Measurements from ENCODE around the gene AMOT.

AMOT gene

GRCh38 chrX:112851161-112851779 lies 10.6 kb upstream of the AMOT start:
- TF ChIP-seq TAF1 (IDR thresholded peaks at IDR 0.05; ENCODE audit: low read depth): no peak
- TF ChIP-seq MAX (IDR thresholded peaks at IDR 0.05): no peak
- no peak for TF ChIP-seq TCF12 (IDR thresholded peaks at IDR 0.05; ENCODE audit: low read depth)
- TF ChIP-seq EP300 (IDR thresholded peaks at IDR 0.05; ENCODE audit: borderline replicate concordance): no peak
- TF ChIP-seq EGR1 (IDR thresholded peaks at IDR 0.05): no peak
- TF ChIP-seq NFIC (IDR thresholded peaks at IDR 0.05): no peak
- TF ChIP-seq, protein P1, sequence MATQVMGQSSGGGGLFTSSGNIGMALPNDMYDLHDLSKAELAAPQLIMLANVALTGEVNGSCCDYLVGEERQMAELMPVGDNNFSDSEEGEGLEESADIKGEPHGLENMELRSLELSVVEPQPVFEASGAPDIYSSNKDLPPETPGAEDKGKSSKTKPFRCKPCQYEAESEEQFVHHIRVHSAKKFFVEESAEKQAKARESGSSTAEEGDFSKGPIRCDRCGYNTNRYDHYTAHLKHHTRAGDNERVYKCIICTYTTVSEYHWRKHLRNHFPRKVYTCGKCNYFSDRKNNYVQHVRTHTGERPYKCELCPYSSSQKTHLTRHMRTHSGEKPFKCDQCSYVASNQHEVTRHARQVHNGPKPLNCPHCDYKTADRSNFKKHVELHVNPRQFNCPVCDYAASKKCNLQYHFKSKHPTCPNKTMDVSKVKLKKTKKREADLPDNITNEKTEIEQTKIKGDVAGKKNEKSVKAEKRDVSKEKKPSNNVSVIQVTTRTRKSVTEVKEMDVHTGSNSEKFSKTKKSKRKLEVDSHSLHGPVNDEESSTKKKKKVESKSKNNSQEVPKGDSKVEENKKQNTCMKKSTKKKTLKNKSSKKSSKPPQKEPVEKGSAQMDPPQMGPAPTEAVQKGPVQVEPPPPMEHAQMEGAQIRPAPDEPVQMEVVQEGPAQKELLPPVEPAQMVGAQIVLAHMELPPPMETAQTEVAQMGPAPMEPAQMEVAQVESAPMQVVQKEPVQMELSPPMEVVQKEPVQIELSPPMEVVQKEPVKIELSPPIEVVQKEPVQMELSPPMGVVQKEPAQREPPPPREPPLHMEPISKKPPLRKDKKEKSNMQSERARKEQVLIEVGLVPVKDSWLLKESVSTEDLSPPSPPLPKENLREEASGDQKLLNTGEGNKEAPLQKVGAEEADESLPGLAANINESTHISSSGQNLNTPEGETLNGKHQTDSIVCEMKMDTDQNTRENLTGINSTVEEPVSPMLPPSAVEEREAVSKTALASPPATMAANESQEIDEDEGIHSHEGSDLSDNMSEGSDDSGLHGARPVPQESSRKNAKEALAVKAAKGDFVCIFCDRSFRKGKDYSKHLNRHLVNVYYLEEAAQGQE (IDR thresholded peaks at IDR 0.05; ENCODE audit: low read depth): no peak
- TF ChIP-seq YY1 (IDR thresholded peaks at IDR 0.05; ENCODE audit: low read depth): no peak
- no peak for TF ChIP-seq RAD21 (IDR thresholded peaks at IDR 0.05; ENCODE audit: low read depth)
- TF ChIP-seq CEBPB (IDR thresholded peaks at IDR 0.05): no peak
- no peak for TF ChIP-seq TEAD4 (IDR thresholded peaks at IDR 0.05)
- TF ChIP-seq CREB1 (IDR thresholded peaks at IDR 0.05; ENCODE audit: low read depth): no peak
- TF ChIP-seq, protein P2, sequence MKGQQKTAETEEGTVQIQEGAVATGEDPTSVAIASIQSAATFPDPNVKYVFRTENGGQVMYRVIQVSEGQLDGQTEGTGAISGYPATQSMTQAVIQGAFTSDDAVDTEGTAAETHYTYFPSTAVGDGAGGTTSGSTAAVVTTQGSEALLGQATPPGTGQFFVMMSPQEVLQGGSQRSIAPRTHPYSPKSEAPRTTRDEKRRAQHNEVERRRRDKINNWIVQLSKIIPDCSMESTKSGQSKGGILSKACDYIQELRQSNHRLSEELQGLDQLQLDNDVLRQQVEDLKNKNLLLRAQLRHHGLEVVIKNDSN (IDR thresholded peaks at IDR 0.05): no peak
- no peak for TF ChIP-seq ZBTB7A (IDR thresholded peaks at IDR 0.05; ENCODE audit: low read depth)
- no peak for TF ChIP-seq FOXM1 (IDR thresholded peaks at IDR 0.05; ENCODE audit: borderline replicate concordance, low read depth)

DNA sequence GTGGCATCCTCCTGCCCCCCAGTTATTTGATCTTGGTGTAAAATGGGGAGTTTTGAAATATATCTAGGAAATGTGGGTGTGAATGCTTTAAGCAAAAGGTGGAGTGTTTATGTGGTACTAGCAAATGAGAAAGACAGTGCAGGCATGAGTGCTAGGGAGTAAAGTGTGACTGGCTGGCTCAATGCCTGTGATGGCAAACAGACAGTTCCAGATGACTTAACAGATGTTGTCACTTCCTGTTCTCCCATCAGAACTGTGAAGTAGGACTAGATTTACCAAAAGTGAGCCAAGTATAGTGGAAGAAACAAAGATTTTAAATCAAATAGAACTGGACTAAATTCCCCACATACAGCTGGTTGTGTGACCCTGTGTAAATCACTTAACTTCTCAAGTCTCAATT lies 8.4 kb upstream of the AMOT start:
- TF ChIP-seq RAD21 (IDR thresholded peaks at IDR 0.05; ENCODE audit: low read depth) (no peak), NFIC (IDR thresholded peaks at IDR 0.05) (no peak), YY1 (IDR thresholded peaks at IDR 0.05; ENCODE audit: low read depth) (no peak), EGR1 (IDR thresholded peaks at IDR 0.05) (no peak), TEAD4 (IDR thresholded peaks at IDR 0.05) (no peak), CREB1 (IDR thresholded peaks at IDR 0.05; ENCODE audit: low read depth) (no peak), CEBPB (IDR thresholded peaks at IDR 0.05) (no peak), ZBTB7A (IDR thresholded peaks at IDR 0.05; ENCODE audit: low read depth) (no peak), TCF12 (IDR thresholded peaks at IDR 0.05; ENCODE audit: low read depth) (no peak), FOXM1 (IDR thresholded peaks at IDR 0.05; ENCODE audit: borderline replicate concordance, low read depth) (no peak), TAF1 (IDR thresholded peaks at IDR 0.05; ENCODE audit: low read depth) (no peak), EP300 (IDR thresholded peaks at IDR 0.05; ENCODE audit: borderline replicate concordance) (no peak), MAX (IDR thresholded peaks at IDR 0.05) (no peak)
- TF ChIP-seq, protein P2 (IDR thresholded peaks at IDR 0.05): no peak
- TF ChIP-seq, protein P1 (IDR thresholded peaks at IDR 0.05; ENCODE audit: low read depth): no peak

DNA sequence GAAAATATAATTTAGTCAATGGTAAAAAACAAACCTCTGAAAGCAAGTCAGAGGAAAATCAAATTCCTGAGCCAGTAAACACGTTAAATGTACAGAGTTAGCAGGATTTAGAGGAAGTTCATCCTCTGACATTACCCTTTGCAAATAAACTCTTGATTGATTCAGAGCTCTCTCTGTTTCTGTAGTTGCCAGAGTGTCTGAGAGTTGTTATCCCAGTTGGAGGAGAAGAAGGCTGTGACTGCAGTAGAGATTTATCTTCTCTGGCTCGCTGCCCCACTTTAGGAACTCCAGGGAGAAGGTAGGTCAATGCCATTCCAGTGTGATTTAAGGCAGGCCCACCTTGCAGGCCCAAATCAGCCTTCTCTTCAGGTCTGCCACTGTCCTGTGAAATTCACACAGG lies 6.2 kb upstream of the AMOT start:
- TF ChIP-seq RAD21 (IDR thresholded peaks at IDR 0.05; ENCODE audit: low read depth): no peak
- no peak for TF ChIP-seq CEBPB (IDR thresholded peaks at IDR 0.05)
- TF ChIP-seq, protein P2 (IDR thresholded peaks at IDR 0.05): no peak
- no peak for TF ChIP-seq ZBTB7A (IDR thresholded peaks at IDR 0.05; ENCODE audit: low read depth)
- TF ChIP-seq YY1 (IDR thresholded peaks at IDR 0.05; ENCODE audit: low read depth): no peak
- TF ChIP-seq TAF1 (IDR thresholded peaks at IDR 0.05; ENCODE audit: low read depth): no peak
- TF ChIP-seq TEAD4 (IDR thresholded peaks at IDR 0.05): no peak

- TF ChIP-seq CEBPB (IDR thresholded peaks at IDR 0.05): no peak
- no peak for TF ChIP-seq CREB1 (IDR thresholded peaks at IDR 0.05; ENCODE audit: low read depth)
- TF ChIP-seq RAD21 (IDR thresholded peaks at IDR 0.05; ENCODE audit: low read depth): no peak
- TF ChIP-seq TEAD4 (IDR thresholded peaks at IDR 0.05): no peak
- no peak for TF ChIP-seq TAF1 (IDR thresholded peaks at IDR 0.05; ENCODE audit: low read depth)
- TF ChIP-seq NFIC (IDR thresholded peaks at IDR 0.05): no peak
- TF ChIP-seq EGR1 (IDR thresholded peaks at IDR 0.05): no peak
Observed at GRCh38 chrX:112846187-112846586, 5.6 kb upstream of the AMOT start.

- no peak for TF ChIP-seq MAX (IDR thresholded peaks at IDR 0.05)
- TF ChIP-seq TEAD4 (IDR thresholded peaks at IDR 0.05): no peak
- TF ChIP-seq, protein P1 (IDR thresholded peaks at IDR 0.05; ENCODE audit: low read depth): no peak
- no peak for TF ChIP-seq EP300 (IDR thresholded peaks at IDR 0.05; ENCODE audit: borderline replicate concordance)
- TF ChIP-seq NFIC (IDR thresholded peaks at IDR 0.05): no peak
- TF ChIP-seq CREB1 (IDR thresholded peaks at IDR 0.05; ENCODE audit: low read depth): no peak
- TF ChIP-seq TCF12 (IDR thresholded peaks at IDR 0.05; ENCODE audit: low read depth): no peak
- no peak for TF ChIP-seq EGR1 (IDR thresholded peaks at IDR 0.05)
- no peak for TF ChIP-seq RAD21 (IDR thresholded peaks at IDR 0.05; ENCODE audit: low read depth)
- no peak for TF ChIP-seq FOXM1 (IDR thresholded peaks at IDR 0.05; ENCODE audit: borderline replicate concordance, low read depth)
- TF ChIP-seq, protein P2 (IDR thresholded peaks at IDR 0.05): no peak
- no peak for TF ChIP-seq CEBPB (IDR thresholded peaks at IDR 0.05)
- no peak for TF ChIP-seq YY1 (IDR thresholded peaks at IDR 0.05; ENCODE audit: low read depth)
- no peak for TF ChIP-seq TAF1 (IDR thresholded peaks at IDR 0.05; ENCODE audit: low read depth)
- no peak for TF ChIP-seq ZBTB7A (IDR thresholded peaks at IDR 0.05; ENCODE audit: low read depth)
Observed at GRCh38 chrX:112844250-112844649, 3.6 kb upstream of the AMOT start.
